ENCODE data around the gene LDAH.

GRCh38 chr2:20706217-20706616, 116.7 kb downstream of the LDAH start:
- TF ChIP-seq CTCF (conservative IDR thresholded peaks at IDR 0.05) (no peak), ZFX (IDR thresholded peaks at IDR 0.05) (no peak)
